A549 (cell line): ENCODE results near the gene PTPRN2. TPM values are rescaled to one million over a fixed set of nuclear protein-coding genes. Genes with fewer than 3 reads are reported as not detected.

Experiments
- ATAC-seq, 2 experiments: fragments of 200-7000 bp in 1 of 2; fragments of >200 bp in 1 of 2; cut with Nextera tagmentation in 1 of 2; cut with Tn5 transposase in 1 of 2; 3 replicates each; pipeline versions ENCODE4 v1.8.0 to v1.9.1; 2018 to 2020; ENCODE audit warnings: mild to moderate bottlenecking in 1 of 2, moderate library complexity in 1 of 2
- CTCF ChIA-PET: fragments of 300-600 bp; sonication (Branson Sonifier 250); formaldehyde crosslinking; extraction: SDS; loops from one replicate; lab custom pipeline; 2021; ENCODE audit warnings: antibody characterized with exemption, inconsistent platforms; lab: Yijun Ruan, JAX
- POLR2A ChIA-PET: fragments of 350-600 bp; formaldehyde crosslinking; extraction: SDS; loops from one replicate; lab custom pipeline; 2021; ENCODE audit warnings: antibody characterized with exemption, inconsistent platforms; lab: Yijun Ruan, JAX
- DNase-seq, 2 experiments: peaks; one replicate each; pipeline versions ENCODE4 v3.0.0 to v3.0.0-alpha.2; 2011 to 2016; ENCODE audit warnings: low read depth in 1 of 2, low spot score in 1 of 2
- FAIRE-seq: peaks from 2 replicates; lab custom pipeline; 2011; peaks lifted over from hg19 to GRCh38; lab: Jason Lieb, UNC
- H3K27ac ChIP-seq, 2 experiments: fragments of >200 bp; sonication (Bioruptor Twin); formaldehyde crosslinking; 3 replicates each; pipeline ENCODE4 v1.5.1; 2016 to 2017
- H3K4me1 ChIP-seq: fragments of >200 bp; sonication (Bioruptor Twin); formaldehyde crosslinking; 3 replicates; pipeline ENCODE4 v1.6.1; 2016
- H3K4me2 ChIP-seq: fragments of >200 bp; sonication (Bioruptor Twin); formaldehyde crosslinking; 3 replicates; pipeline ENCODE4 v1.6.1; 2016
- H3K4me3 ChIP-seq: fragments of >200 bp; sonication (Bioruptor Twin); formaldehyde crosslinking; 3 replicates; pipeline ENCODE4 v1.5.1; 2016
- H3K9me3 ChIP-seq: fragments of >200 bp; sonication (Bioruptor Twin); formaldehyde crosslinking; 3 replicates; pipeline ENCODE4 v1.6.1; 2016
- CHD2 ChIP-seq: fragments of 150-350 bp; IDR thresholded peaks from 2 replicates; pipeline ENCODE4 v1.6.1; 2014; ENCODE audit warnings: low read length; ENCODE audit not compliant: partially characterized antibody
- FOSL2 ChIP-seq, 2 experiments: fragments of 450-650 bp in 1 of 2; fragments of >200 bp in 1 of 2; sonication (Bioruptor Twin) in 1 of 2; formaldehyde crosslinking; IDR thresholded peaks; 2 replicates each; pipeline versions ENCODE4 v1.5.0 to v1.6.1; 2016 to 2020; ENCODE audit warnings: mild to moderate bottlenecking in 1 of 2, moderate library complexity in 1 of 2
- HEYL ChIP-seq: fragments of 250-450 bp; sonication (Bioruptor Pico); IDR thresholded peaks from 2 replicates; pipeline ENCODE4 v1.8.0; 2021; ENCODE audit warnings: mild to moderate bottlenecking, moderate library complexity
- JUNB ChIP-seq: fragments of >200 bp; sonication (Bioruptor Twin); formaldehyde crosslinking; IDR thresholded peaks from 2 replicates; pipeline ENCODE4 v1.6.1; 2016
- SMC3 ChIP-seq: fragments of >200 bp; sonication (Bioruptor Twin); formaldehyde crosslinking; IDR thresholded peaks from 3 replicates; pipeline ENCODE4 v1.6.1; 2018; ENCODE audit warnings: inconsistent platforms
- SREBF2 ChIP-seq: fragments of 450-650 bp; IDR thresholded peaks from 2 replicates; pipeline ENCODE4 v1.6.1; 2014; ENCODE audit warnings: mild to moderate bottlenecking, moderate library complexity
- WGBS: methylation state at CpG from one replicate; pipeline ENCODE4 v1.1.6; 2017; ENCODE audit errors: missing lambda C conversion rate; 5-methylcytosine and 5-hydroxymethylcytosine counted together
- polyA plus RNA-seq, 4 experiments: library from polyadenylated mRNA; depleted of rRNA in 3 of 4; stranded (reverse); fragments of >200 nt; fragmentation: RNase III in 1 of 4; extraction: RNeasy Plus Mini Kit Qiagen cat#74134 plus additional on column Dnase treatment in 1 of 4; gene quantifications; 2 replicates in 3 of 4; 3 replicates in 1 of 4; pipeline ENCODE4 v1.2.3, GENCODE V29; 2011 to 2017
- TF ChIP-seq, protein P1 (sequence below): fragments of >200 bp; sonication (Bioruptor Twin); formaldehyde crosslinking; IDR thresholded peaks from 3 replicates; pipeline ENCODE4 v1.5.1; 2016
- TF ChIP-seq, protein P2 (sequence below): IDR thresholded peaks from 2 replicates; pipeline ENCODE4 v1.6.1; 2012
- TF ChIP-seq, protein P3 (sequence below): fragments of >200 bp; sonication (Bioruptor Twin); formaldehyde crosslinking; IDR thresholded peaks from 2 replicates; pipeline ENCODE4 v1.6.1; 2016
- TF ChIP-seq, protein P4 (sequence below): fragments of 450-650 bp; IDR thresholded peaks from 2 replicates; pipeline ENCODE4 v1.6.1; 2014; ENCODE audit warnings: antibody characterized with exemption
- TF ChIP-seq, protein P5 (sequence below): fragments of 150-350 bp; IDR thresholded peaks from 2 replicates; pipeline ENCODE4 v1.6.1; 2014; ENCODE audit warnings: low read depth, mild to moderate bottlenecking, low read length

PTPRN2 gene
- polyA plus RNA-seq, 2 of the 4 experiments (the other 2 are of a cell fraction): 0.41 to 1.2 TPM

DNA sequence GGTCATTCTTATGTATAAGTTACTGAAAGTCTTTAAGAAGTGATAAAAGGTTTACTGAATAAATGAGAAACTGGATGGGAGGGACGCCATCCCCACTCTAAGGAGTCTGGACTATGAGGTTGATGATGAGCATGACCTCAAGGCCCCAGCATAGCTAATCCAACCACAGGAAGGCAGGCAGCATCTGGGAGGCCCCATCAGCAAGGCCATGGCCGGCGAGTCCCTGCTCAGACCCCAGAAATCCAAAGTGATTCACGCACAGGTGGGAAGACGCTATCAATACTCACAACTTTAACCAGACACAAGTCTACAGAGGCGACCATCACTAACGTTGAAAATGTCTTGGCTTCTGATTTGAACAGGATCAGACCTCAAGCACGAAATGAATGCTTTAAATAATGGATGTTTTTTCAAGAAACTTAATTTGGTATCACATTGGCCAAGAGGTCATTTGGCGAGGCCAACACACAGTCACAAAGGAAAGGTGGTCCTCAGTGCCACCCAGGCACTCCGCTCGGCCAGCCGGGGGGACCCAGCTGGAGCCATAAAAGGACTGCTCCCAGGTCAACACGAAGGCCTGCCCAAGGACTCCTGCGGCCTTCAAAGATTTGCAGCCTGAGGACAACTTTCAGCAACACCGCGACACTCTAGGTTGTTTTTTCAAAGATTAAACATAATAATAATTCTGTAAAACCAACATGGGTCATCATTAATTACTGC lies 228.5 kb downstream of the PTPRN2 start:
- no peak overlapping the region for H3K4me3 ChIP-seq
- 45% methylated on average over 16 of the region's 16 CpGs for WGBS
- TF ChIP-seq CHD2 (no peak), HEYL (no peak)
- no peaks in the 10 kb centered on the region for H3K4me1 ChIP-seq
- ChIA-PET POLR2A (no interaction called here), CTCF (no interaction called here)
- peaks cover 5% of the 10 kb centered on the region; the same call in 1 of the 3 replicates for H3K9me3 ChIP-seq
- FAIRE-seq: no peak
- no peak overlapping the region for H3K27ac ChIP-seq
- H3K4me2 ChIP-seq: no peak overlapping the region
- ATAC-seq: no peak
- no peak for DNase-seq

DNA sequence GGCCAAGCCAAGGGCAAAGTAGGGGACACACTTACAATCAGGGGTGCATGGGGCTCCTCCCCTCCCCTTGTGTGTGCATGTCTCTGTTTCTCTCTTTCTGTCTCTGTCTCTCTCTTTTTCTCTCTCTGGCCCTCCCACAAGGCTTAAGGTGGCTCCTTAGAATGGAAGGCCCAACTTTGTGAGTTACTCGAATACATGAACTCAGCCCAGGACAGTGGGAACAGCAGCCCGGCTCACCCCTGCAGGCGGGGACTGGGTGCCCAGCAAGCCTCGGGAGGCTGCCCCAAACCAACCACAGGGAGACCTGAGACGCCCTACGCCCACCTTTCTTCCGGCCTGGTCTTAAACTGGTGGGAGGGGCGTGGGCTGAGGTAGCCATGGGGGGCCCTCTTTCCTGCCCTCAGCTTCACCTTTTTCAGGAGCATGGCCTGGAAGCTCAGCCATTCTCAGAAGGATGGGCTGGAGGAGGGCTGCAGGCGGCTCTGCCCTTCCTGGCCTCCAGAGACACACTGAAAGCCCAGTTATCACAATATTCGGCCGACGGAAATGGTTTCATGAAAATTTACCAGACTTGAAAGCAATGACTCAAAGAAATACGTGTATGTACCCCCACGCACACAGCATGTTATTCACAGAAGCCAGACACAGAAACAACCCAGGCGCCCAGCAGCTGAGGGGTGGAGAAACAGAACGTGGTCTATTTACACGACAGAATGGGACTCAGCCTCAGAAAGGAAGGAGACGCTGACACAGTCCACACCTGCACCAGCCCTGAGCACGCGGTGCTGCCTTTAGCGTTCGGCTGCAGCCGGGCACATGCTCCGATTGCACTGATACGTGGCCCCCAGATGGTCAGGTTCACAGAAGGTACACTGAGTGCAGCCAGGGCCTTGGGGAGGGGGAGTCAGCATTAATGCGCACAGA lies 229.5 kb downstream of the PTPRN2 start:
- TF ChIP-seq, protein P1, sequence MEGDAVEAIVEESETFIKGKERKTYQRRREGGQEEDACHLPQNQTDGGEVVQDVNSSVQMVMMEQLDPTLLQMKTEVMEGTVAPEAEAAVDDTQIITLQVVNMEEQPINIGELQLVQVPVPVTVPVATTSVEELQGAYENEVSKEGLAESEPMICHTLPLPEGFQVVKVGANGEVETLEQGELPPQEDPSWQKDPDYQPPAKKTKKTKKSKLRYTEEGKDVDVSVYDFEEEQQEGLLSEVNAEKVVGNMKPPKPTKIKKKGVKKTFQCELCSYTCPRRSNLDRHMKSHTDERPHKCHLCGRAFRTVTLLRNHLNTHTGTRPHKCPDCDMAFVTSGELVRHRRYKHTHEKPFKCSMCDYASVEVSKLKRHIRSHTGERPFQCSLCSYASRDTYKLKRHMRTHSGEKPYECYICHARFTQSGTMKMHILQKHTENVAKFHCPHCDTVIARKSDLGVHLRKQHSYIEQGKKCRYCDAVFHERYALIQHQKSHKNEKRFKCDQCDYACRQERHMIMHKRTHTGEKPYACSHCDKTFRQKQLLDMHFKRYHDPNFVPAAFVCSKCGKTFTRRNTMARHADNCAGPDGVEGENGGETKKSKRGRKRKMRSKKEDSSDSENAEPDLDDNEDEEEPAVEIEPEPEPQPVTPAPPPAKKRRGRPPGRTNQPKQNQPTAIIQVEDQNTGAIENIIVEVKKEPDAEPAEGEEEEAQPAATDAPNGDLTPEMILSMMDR: no peak
- TF ChIP-seq SREBF2 (no peak), JUNB (no peak), SMC3 (no peak)
- TF ChIP-seq, protein P2, sequence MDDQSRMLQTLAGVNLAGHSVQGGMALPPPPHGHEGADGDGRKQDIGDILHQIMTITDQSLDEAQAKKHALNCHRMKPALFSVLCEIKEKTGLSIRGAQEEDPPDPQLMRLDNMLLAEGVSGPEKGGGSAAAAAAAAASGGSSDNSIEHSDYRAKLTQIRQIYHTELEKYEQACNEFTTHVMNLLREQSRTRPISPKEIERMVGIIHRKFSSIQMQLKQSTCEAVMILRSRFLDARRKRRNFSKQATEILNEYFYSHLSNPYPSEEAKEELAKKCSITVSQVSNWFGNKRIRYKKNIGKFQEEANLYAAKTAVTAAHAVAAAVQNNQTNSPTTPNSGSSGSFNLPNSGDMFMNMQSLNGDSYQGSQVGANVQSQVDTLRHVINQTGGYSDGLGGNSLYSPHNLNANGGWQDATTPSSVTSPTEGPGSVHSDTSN: no peak
- TF ChIP-seq, protein P3, sequence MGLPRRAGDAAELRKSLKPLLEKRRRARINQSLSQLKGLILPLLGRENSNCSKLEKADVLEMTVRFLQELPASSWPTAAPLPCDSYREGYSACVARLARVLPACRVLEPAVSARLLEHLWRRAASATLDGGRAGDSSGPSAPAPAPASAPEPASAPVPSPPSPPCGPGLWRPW: no peak
- TF ChIP-seq, protein P4, sequence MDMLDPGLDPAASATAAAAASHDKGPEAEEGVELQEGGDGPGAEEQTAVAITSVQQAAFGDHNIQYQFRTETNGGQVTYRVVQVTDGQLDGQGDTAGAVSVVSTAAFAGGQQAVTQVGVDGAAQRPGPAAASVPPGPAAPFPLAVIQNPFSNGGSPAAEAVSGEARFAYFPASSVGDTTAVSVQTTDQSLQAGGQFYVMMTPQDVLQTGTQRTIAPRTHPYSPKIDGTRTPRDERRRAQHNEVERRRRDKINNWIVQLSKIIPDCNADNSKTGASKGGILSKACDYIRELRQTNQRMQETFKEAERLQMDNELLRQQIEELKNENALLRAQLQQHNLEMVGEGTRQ: no peak
- H3K4me2 ChIP-seq: no peak overlapping the region
- WGBS: 60% methylated on average over 20 of the region's 26 CpGs
- no peak overlapping the region for H3K4me3 ChIP-seq
- peaks cover 7% of the 10 kb centered on the region; the same call in 1 of the 3 replicates for H3K9me3 ChIP-seq
- no peaks in the 10 kb centered on the region for H3K4me1 ChIP-seq
- FAIRE-seq (no peak), DNase-seq (no peak), ATAC-seq (no peak)
- H3K27ac ChIP-seq: no peak overlapping the region
- CTCF ChIA-PET: no interaction called here
- POLR2A ChIA-PET: no interaction called here

DNA sequence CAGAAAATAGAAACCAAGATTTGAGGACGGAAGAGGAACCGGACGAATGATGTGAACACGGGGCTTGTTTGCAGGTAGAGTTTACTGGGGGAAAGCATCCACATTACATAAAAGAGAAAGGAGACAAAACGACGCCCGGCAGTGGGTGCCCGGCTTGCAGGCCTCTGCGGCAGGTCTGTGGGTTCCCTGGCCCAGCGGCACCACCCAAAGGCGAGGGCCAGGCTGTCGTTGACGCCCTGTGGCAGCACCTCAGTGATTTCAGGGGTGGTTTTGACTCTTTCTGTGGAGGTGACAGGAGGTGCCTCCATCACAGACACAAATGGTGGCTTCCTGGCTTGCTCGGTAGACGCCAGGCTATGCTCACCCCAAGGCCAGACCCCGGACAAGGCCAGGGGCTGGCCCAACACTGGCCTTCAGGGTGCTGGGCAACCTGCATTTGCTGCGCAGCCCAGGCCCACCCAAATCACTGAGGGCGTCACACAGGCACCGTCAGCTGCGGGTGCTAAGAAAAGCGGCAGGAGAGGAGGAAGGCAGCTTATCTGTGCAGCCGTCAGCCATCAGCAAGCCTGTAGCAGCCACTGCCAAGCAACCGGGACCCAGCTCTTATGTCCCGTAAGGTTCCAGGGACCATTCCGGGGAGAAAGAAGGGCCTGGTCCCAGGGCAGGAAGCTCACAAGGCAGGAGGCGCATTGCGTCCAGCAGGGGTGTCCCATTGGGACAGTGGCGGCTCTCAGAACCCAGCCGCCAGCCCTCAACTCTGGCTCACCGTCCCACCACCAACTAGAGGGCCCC lies 230.3 kb downstream of the PTPRN2 start:
- DNase-seq (no peak), ATAC-seq (no peak)
- Histone ChIP-seq H3K9me3 (peaks cover 7% of the 10 kb centered on the region; the same call in 1 of the 3 replicates), H3K4me1 (no peaks in the 10 kb centered on the region), H3K4me2 (no peak overlapping the region)
- CTCF ChIA-PET: interaction anchor here (0.8 kb wide), 1 partner anchor 51 kb away, joined by 3 read pairs; no protein-coding TSS in a partner anchor
- TF ChIP-seq FOSL2 (IDR thresholded peaks at IDR 0.05) (no peak), FOSL2 (CRISPR knock-in tag; IDR thresholded peaks at IDR 0.05) (no peak)
- TF ChIP-seq, protein P5, sequence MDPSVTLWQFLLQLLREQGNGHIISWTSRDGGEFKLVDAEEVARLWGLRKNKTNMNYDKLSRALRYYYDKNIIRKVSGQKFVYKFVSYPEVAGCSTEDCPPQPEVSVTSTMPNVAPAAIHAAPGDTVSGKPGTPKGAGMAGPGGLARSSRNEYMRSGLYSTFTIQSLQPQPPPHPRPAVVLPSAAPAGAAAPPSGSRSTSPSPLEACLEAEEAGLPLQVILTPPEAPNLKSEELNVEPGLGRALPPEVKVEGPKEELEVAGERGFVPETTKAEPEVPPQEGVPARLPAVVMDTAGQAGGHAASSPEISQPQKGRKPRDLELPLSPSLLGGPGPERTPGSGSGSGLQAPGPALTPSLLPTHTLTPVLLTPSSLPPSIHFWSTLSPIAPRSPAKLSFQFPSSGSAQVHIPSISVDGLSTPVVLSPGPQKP: no peak
- TF ChIP-seq, all 56 proteins: peak for 0
- POLR2A ChIA-PET: no interaction called here
- FAIRE-seq: no peak
- 65% methylated on average over 30 of the region's 30 CpGs for WGBS
- H3K4me3 ChIP-seq: no peak overlapping the region
- H3K27ac ChIP-seq: no peak overlapping the region
